ENCODE results near the gene RPN2. TPM values are rescaled to one million over a fixed set of nuclear protein-coding genes. Genes with fewer than 3 reads are reported as not detected.

RPN2 gene
- total and polyA plus RNA-seq, 2 donors (not counting 3 experiments of a cell fraction or from before 2014, with no cell fraction given): 283 to 530 TPM

DNA sequence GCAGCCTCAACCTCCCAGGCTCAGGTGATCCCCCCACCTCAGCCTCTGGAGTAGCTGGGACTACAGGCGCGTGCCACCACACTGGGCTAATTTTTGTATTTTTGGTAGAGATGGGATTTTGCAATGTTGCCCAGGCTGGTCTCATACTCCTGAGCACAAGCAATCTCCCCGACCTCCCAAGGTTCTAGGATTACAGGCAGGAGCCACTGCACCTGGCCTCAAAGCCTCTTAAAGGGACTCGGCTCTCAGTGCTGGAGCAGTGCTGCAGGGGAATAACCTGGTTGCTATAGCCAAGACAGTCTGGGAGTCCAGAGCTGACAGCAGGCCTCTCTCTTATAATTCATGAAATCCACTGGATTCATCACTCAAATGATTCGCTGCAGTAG is 65.4 kb downstream of the RPN2 start:
- dilution Hi-C loops (cut with MboI; ENCODE audit: extremely low pct_ligation_motif_present, low sequenced_read_pairs): no loop called here
- intact Hi-C loops (cut with micrococcal nuclease): no loop called here
- Histone ChIP-seq H3K27me3 (ENCODE audit: control insufficient read depth in 2 of 2, insufficient read depth in 2 of 2, low read length in 2 of 2) (no peaks in the 10 kb centered on the region), H3K4me2 (ENCODE audit: insufficient read depth, low read length) (no peak overlapping the region), H3K9me1 (replicated peaks; ENCODE audit: control insufficient read depth, extremely low read depth, insufficient read depth, low read length) (no peaks in the 10 kb centered on the region), H3K79me2 (ENCODE audit: control insufficient read depth, insufficient read depth, low read length) (no peaks in the 10 kb centered on the region), H3K4me1 (ENCODE audit: control insufficient read depth, extremely low read depth, insufficient read depth, low read length) (no peaks in the 10 kb centered on the region), H3K9ac (replicated peaks; ENCODE audit: extremely low read depth, insufficient read depth, low read length) (no peak overlapping the region), H3K36me3 (ENCODE audit: control insufficient read depth in 2 of 2, extremely low read depth in 1 of 2, insufficient read depth in 2 of 2, low read length in 2 of 2) (peaks cover 13 to 19% of the 10 kb centered on the region in 2 experiments), H3K9me3 (replicated peaks; ENCODE audit: control insufficient read depth, insufficient read depth, low read length) (no peaks in the 10 kb centered on the region), H3K27ac (ENCODE audit: insufficient read depth, low read depth, low read length) (no peak overlapping the region), H4K20me1 (replicated peaks; ENCODE audit: control insufficient read depth, extremely low read depth, insufficient read depth, low read length) (no peaks in the 10 kb centered on the region), H3K4me3 (replicated peaks in 1 of 3; ENCODE audit: insufficient read depth in 1 of 3, low read depth in 1 of 3, low read length in 3 of 3) (no peak overlapping the region), H2AFZ (ENCODE audit: low read depth, low read length) (no peak overlapping the region)
- FAIRE-seq (no peak), DNase-seq (ENCODE audit: low read depth, low spot score) (no peak)
- ChIA-PET POLR2A (no interaction called here), CTCF (interaction anchor here (1.2 kb wide), 1 partner anchor 9 kb away, joined by 3 read pairs; no protein-coding TSS in a partner anchor)
- no TSS peak for BruUV-seq (replicated peaks)
- no peak for TF ChIP-seq JUN (IDR thresholded peaks at IDR 0.05; ENCODE audit: borderline replicate concordance, insufficient read depth, insufficient read length, low read depth)
- no peak for TF ChIP-seq POLR2AphosphoS5 (IDR thresholded peaks at IDR 0.05; ENCODE audit: insufficient read depth, low read depth, low read length)

GRCh38 chr20:37245216-37246150 is 66.4 kb downstream of the RPN2 start:
- no peaks in the 10 kb centered on the region for H3K9me1 ChIP-seq (replicated peaks; ENCODE audit: control insufficient read depth, extremely low read depth, insufficient read depth, low read length)
- intact Hi-C loops (cut with micrococcal nuclease): no loop called here

More at GRCh38 chr20:37245216-37246150, 66.4 kb downstream of the RPN2 start:
- H3K4me3 ChIP-seq (replicated peaks in 1 of 3; ENCODE audit: insufficient read depth in 1 of 3, low read depth in 1 of 3, low read length in 3 of 3): no peak overlapping the region
- H3K27me3 ChIP-seq (ENCODE audit: control insufficient read depth in 2 of 2, insufficient read depth in 2 of 2, low read length in 2 of 2): no peaks in the 10 kb centered on the region
- dilution Hi-C loops (cut with MboI; ENCODE audit: extremely low pct_ligation_motif_present, low sequenced_read_pairs): no loop called here
- H3K27ac ChIP-seq (ENCODE audit: insufficient read depth, low read depth, low read length): no peak overlapping the region
- no peaks in the 10 kb centered on the region for H4K20me1 ChIP-seq (replicated peaks; ENCODE audit: control insufficient read depth, extremely low read depth, insufficient read depth, low read length)
- H3K9ac ChIP-seq (replicated peaks; ENCODE audit: extremely low read depth, insufficient read depth, low read length): no peak overlapping the region
- TF ChIP-seq POLR2A (IDR thresholded peaks at IDR 0.05; ENCODE audit: low read depth, low read length) (no peak), MYC (IDR thresholded peaks at IDR 0.05; ENCODE audit: low read depth, low read length) (no peak), EZH2 (IDR thresholded peaks at IDR 0.05; ENCODE audit: borderline replicate concordance, low read depth, low read length, severe bottlenecking) (no peak), MAX (IDR thresholded peaks at IDR 0.05; ENCODE audit: insufficient read depth, insufficient read length) (no peak), FOS (IDR thresholded peaks at IDR 0.05; ENCODE audit: borderline replicate concordance, insufficient read depth, low read length) (no peak), POLR2AphosphoS5 (IDR thresholded peaks at IDR 0.05; ENCODE audit: insufficient read depth, low read depth, low read length) (no peak), GATA2 (IDR thresholded peaks at IDR 0.05; ENCODE audit: insufficient read depth, insufficient read length, low read depth, low read length) (no peak)
- CTCF ChIA-PET: interaction anchor here (1.2 kb wide), 1 partner anchor 50 kb away, joined by 3 read pairs; no protein-coding TSS in a partner anchor
- H3K4me1 ChIP-seq (ENCODE audit: control insufficient read depth, extremely low read depth, insufficient read depth, low read length): no peaks in the 10 kb centered on the region
- H3K9me3 ChIP-seq (replicated peaks; ENCODE audit: control insufficient read depth, insufficient read depth, low read length): no peaks in the 10 kb centered on the region
- no peak overlapping the region for H2AFZ ChIP-seq (ENCODE audit: low read depth, low read length)
- no peaks in the 10 kb centered on the region for H3K79me2 ChIP-seq (ENCODE audit: control insufficient read depth, insufficient read depth, low read length)
- no peak overlapping the region for H3K4me2 ChIP-seq (ENCODE audit: insufficient read depth, low read length)
- FAIRE-seq: no peak
- POLR2A ChIA-PET: no interaction called here
- no peak for DNase-seq (ENCODE audit: low read depth, low spot score)
- no TSS peak for BruUV-seq (replicated peaks)
- peaks cover 8 to 15% of the 10 kb centered on the region in 2 experiments for H3K36me3 ChIP-seq (ENCODE audit: control insufficient read depth in 2 of 2, extremely low read depth in 1 of 2, insufficient read depth in 2 of 2, low read length in 2 of 2)
